ENCODE data around the gene HMGCR.

Gene HMGCR

GRCh38 chr5:75340714-75341478 lies 3.9 kb downstream of the HMGCR start:
- no peak for DNase-seq (ENCODE audit: low read depth in 3 of 3)

- no peak for DNase-seq (ENCODE audit: low read depth in 3 of 3)
Measured at GRCh38 chr5:75341934-75342333, 4.9 kb downstream of the HMGCR start.

GRCh38 chr5:75342836-75343235 lies 5.8 kb downstream of the HMGCR start:
- DNase-seq (ENCODE audit: low read depth in 3 of 3): no peak

- no peak for DNase-seq (ENCODE audit: low read depth in 3 of 3)
Measured at GRCh38 chr5:75348241-75348640, 11.2 kb downstream of the HMGCR start.

GRCh38 chr5:75349663-75350062 lies 12.6 kb downstream of the HMGCR start:
- no peak for DNase-seq (ENCODE audit: low read depth in 3 of 3)

GRCh38 chr5:75351139-75351926 lies 14.3 kb downstream of the HMGCR start:
- DNase-seq (ENCODE audit: low read depth in 3 of 3): no peak

GRCh38 chr5:75355236-75355635 lies 18.2 kb downstream of the HMGCR start:
- DNase-seq (ENCODE audit: low read depth in 3 of 3): no peak

- no peak for DNase-seq (ENCODE audit: low read depth in 3 of 3)
Measured at GRCh38 chr5:75356719-75357118, 19.7 kb downstream of the HMGCR start.

- no peak for DNase-seq (ENCODE audit: low read depth in 3 of 3)
Measured at GRCh38 chr5:75358117-75358516, 21.1 kb downstream of the HMGCR start.

- DNase-seq (ENCODE audit: low read depth in 3 of 3): no peak
Measured at GRCh38 chr5:75361310-75361709, 24.3 kb downstream of the HMGCR start.

GRCh38 chr5:75362474-75362975 lies 25.5 kb downstream of the HMGCR start:
- DNase-seq (ENCODE audit: low read depth in 3 of 3): no peak

GRCh38 chr5:75363111-75363510 lies 26.1 kb downstream of the HMGCR start:
- DNase-seq (ENCODE audit: low read depth in 3 of 3): no peak

GRCh38 chr5:75363726-75364495 lies 26.9 kb downstream of the HMGCR start:
- DNase-seq (ENCODE audit: low read depth in 3 of 3): no peak

GRCh38 chr5:75364571-75365280 lies 27.7 kb downstream of the HMGCR start:
- no peak for DNase-seq (ENCODE audit: low read depth in 3 of 3)

- no peak for DNase-seq (ENCODE audit: low read depth in 3 of 3)
Measured at GRCh38 chr5:75365740-75366139, 28.7 kb downstream of the HMGCR start.

- DNase-seq (ENCODE audit: low read depth in 3 of 3): no peak
Measured at GRCh38 chr5:75366787-75367186, 29.8 kb downstream of the HMGCR start.

- DNase-seq (ENCODE audit: low read depth in 3 of 3): no peak
Measured at GRCh38 chr5:75367401-75367800, 30.4 kb downstream of the HMGCR start.

GRCh38 chr5:75368391-75368790 lies 31.4 kb downstream of the HMGCR start:
- no peak for DNase-seq (ENCODE audit: low read depth in 3 of 3)

- no peak for DNase-seq (ENCODE audit: low read depth in 3 of 3)
Measured at GRCh38 chr5:75373862-75374261, 36.8 kb downstream of the HMGCR start.

GRCh38 chr5:75374394-75374814 lies 37.4 kb downstream of the HMGCR start:
- DNase-seq (ENCODE audit: low read depth in 3 of 3): no peak

- DNase-seq (ENCODE audit: low read depth in 3 of 3): no peak
Measured at GRCh38 chr5:75375414-75375813, 38.4 kb downstream of the HMGCR start.

GRCh38 chr5:75380099-75380498 lies 43.1 kb downstream of the HMGCR start:
- DNase-seq (ENCODE audit: low read depth in 3 of 3): no peak
